ENCODE measurements around the gene ELP4. TPM values are rescaled to one million over a fixed set of nuclear protein-coding genes. Genes with fewer than 3 reads are reported as not detected.

ELP4 gene
- total RNA-seq, 1 donor from 2014 or later: 37.1 TPM

GRCh38 chr11:31816468-31817053 is 307.0 kb downstream of the ELP4 start:
- H3K27me3 ChIP-seq: peaks cover 64% of the 10 kb centered on the region
- no peak for TF ChIP-seq CTCF (IDR thresholded peaks at IDR 0.05)
- no peak overlapping the region for H3K27ac ChIP-seq
- DNase-seq (ENCODE audit: low spot score in 2 of 2): no peak
- peak overlapping the region; percentile 38 to 48 for H3K4me3 ChIP-seq
- no peaks in the 10 kb centered on the region for H3K9me3 ChIP-seq
- H3K4me1 ChIP-seq: peaks cover 21 to 55% of the 10 kb centered on the region in 2 donors
- intact Hi-C loops (cut with DNase I): loop anchor here (10.0 kb wide), 1 partner anchor 268 kb away; no protein-coding TSS in a partner anchor
- no peaks in the 10 kb centered on the region for H3K36me3 ChIP-seq

- H3K9me3 ChIP-seq: no peaks in the 10 kb centered on the region
- H3K4me3 ChIP-seq: peak overlapping the region; percentile 34 to 48
- no peak for TF ChIP-seq CTCF (IDR thresholded peaks at IDR 0.05)
- no peak overlapping the region for H3K27ac ChIP-seq
- H3K36me3 ChIP-seq: no peaks in the 10 kb centered on the region
- DNase-seq (ENCODE audit: low spot score in 2 of 2): no peak
- intact Hi-C loops (cut with DNase I): loop anchor here (10.0 kb wide), 1 partner anchor 268 kb away; no protein-coding TSS in a partner anchor
- peaks cover 63% of the 10 kb centered on the region for H3K27me3 ChIP-seq
- H3K4me1 ChIP-seq: peaks cover 20 to 49% of the 10 kb centered on the region in 2 donors
Observed at GRCh38 chr11:31817054-31817620, 307.6 kb downstream of the ELP4 start.

- no peak for TF ChIP-seq CTCF (IDR thresholded peaks at IDR 0.05)
- Histone ChIP-seq H3K9me3 (no peaks in the 10 kb centered on the region), H3K4me1 (peaks cover 16 to 42% of the 10 kb centered on the region in 2 donors), H3K4me3 (peak overlapping the region; percentile 34 to 48), H3K27ac (no peak overlapping the region), H3K27me3 (peaks cover 57% of the 10 kb centered on the region), H3K36me3 (no peaks in the 10 kb centered on the region)
- no peak for DNase-seq (ENCODE audit: low spot score in 2 of 2)
- intact Hi-C loops (cut with DNase I): loop anchor here (10.0 kb wide), 1 partner anchor 267 kb away; no protein-coding TSS in a partner anchor
Observed at GRCh38 chr11:31817621-31818424, 308.3 kb downstream of the ELP4 start.

GRCh38 chr11:31818425-31818755 is 308.8 kb downstream of the ELP4 start:
- Histone ChIP-seq H3K9me3 (no peaks in the 10 kb centered on the region), H3K4me3 (no peak overlapping the region), H3K36me3 (no peaks in the 10 kb centered on the region), H3K4me1 (peaks cover 14 to 39% of the 10 kb centered on the region in 2 donors), H3K27ac (no peak overlapping the region), H3K27me3 (peaks cover 55% of the 10 kb centered on the region)
- no peak for DNase-seq (ENCODE audit: low spot score in 2 of 2)
- intact Hi-C loops (cut with DNase I): loop anchor here (10.0 kb wide), 1 partner anchor 266 kb away; no protein-coding TSS in a partner anchor
- no peak for TF ChIP-seq CTCF (IDR thresholded peaks at IDR 0.05)

GRCh38 chr11:31818874-31819331 is 309.3 kb downstream of the ELP4 start:
- Histone ChIP-seq H3K9me3 (no peaks in the 10 kb centered on the region), H3K36me3 (no peaks in the 10 kb centered on the region), H3K4me1 (peaks cover 14 to 35% of the 10 kb centered on the region in 2 donors), H3K4me3 (no peak overlapping the region), H3K27ac (no peak overlapping the region), H3K27me3 (peaks cover 51% of the 10 kb centered on the region)
- no peak for TF ChIP-seq CTCF (IDR thresholded peaks at IDR 0.05)
- DNase-seq (ENCODE audit: low spot score in 2 of 2): no peak
- intact Hi-C loops (cut with DNase I): loop anchor here (10.0 kb wide), 1 partner anchor 266 kb away; no protein-coding TSS in a partner anchor
